GM18505 (cell line): ENCODE measurements around the gene CHAF1B.

Experiments used
- ATAC-seq: cut with Tn5 transposase; IDR thresholded peaks from one replicate; pipeline ENCODE4 v1.9.1; 2021; ENCODE audit not compliant: unreplicated experiment
- POLR2A ChIP-seq: IDR thresholded peaks from 4 replicates; pipeline ENCODE4 v1.6.1; 2011; ENCODE audit warnings: borderline replicate concordance; ENCODE audit not compliant: insufficient read depth, insufficient read length; ENCODE audit errors: extremely low read depth

CHAF1B gene

GRCh38 chr21:36454093-36454531 lies 68.9 kb downstream of the CHAF1B start:
- ATAC-seq, result no peak
- no peak for TF ChIP-seq POLR2A

- TF ChIP-seq POLR2A, result no peak
- ATAC-seq, result no peak
Observed at GRCh38 chr21:36454706-36455105, 69.5 kb downstream of the CHAF1B start.

- no peak for TF ChIP-seq POLR2A
- no peak for ATAC-seq
Observed at GRCh38 chr21:36456729-36457414, 71.7 kb downstream of the CHAF1B start.

- no peak for TF ChIP-seq POLR2A
- ATAC-seq, result no peak
Observed at GRCh38 chr21:36459098-36459497, 73.9 kb downstream of the CHAF1B start.

- TF ChIP-seq POLR2A, result no peak
- ATAC-seq, result no peak
Observed at GRCh38 chr21:36460866-36461265, 75.7 kb downstream of the CHAF1B start.

- no peak for TF ChIP-seq POLR2A
- no peak for ATAC-seq
Observed at GRCh38 chr21:36461277-36461917, 76.2 kb downstream of the CHAF1B start.

- ATAC-seq, result no peak
- no peak for TF ChIP-seq POLR2A
Observed at GRCh38 chr21:36461918-36462486, 76.8 kb downstream of the CHAF1B start.

GRCh38 chr21:36463204-36463603 lies 78.0 kb downstream of the CHAF1B start:
- TF ChIP-seq POLR2A, result no peak
- no peak for ATAC-seq

GRCh38 chr21:36463991-36464390 lies 78.8 kb downstream of the CHAF1B start:
- no peak for ATAC-seq
- TF ChIP-seq POLR2A, result no peak

- ATAC-seq, result no peak
- no peak for TF ChIP-seq POLR2A
Observed at GRCh38 chr21:36464590-36464989, 79.4 kb downstream of the CHAF1B start.

GRCh38 chr21:36465478-36465877 lies 80.3 kb downstream of the CHAF1B start:
- TF ChIP-seq POLR2A, result no peak
- ATAC-seq, result no peak

- TF ChIP-seq POLR2A, result no peak
- no peak for ATAC-seq
Observed at GRCh38 chr21:36466061-36466511, 80.9 kb downstream of the CHAF1B start.
